ENCODE results near the gene NCAPG.

NCAPG gene

DNA sequence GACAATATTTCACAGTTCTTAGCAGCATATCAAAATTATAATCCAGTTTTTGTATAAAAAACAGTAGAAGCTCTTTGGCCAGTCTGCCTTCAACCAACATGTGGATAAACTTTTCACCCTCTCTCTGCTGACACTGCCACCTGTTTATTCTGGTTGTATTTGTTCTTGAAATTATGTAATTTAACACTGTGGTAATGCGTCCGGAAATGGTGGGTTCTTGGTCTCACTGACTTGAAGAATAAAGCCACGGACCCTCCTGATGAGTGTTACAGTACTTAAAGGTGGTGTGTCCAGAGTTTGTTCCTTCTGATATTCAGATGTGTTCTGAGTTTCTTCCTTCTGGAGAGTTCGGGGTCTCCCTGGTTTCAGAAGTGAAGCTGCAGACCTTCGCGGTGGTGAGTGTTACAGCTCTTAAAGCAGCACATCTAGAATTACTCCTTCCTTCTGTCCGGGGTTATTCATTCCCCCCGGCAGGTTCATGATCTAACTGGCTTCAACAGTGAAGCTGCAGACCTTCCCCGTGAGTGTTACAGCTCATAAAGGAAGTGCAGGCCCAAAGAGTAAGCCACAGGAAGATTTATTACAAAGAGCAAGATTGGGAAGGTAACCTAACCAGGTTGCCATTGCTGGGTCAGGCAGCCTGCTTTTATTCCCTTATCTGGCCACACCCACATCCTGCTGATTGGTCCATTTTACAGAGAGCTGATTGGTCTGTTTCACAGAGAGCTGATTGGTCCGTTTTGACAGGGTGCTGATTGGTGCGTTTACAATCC, 45.1 kb upstream of the NCAPG start:
- H3K4me1 ChIP-seq, result no peaks in the 10 kb centered on the region; the same call in none of the 2 replicates
- no peaks in the 10 kb centered on the region; the same call in 1 of the 2 replicates for H3K9me3 ChIP-seq
- DNase-seq, result no peak
- no peak overlapping the region for H3K4me3 ChIP-seq (ENCODE audit: low read depth, low read length)
- no peaks in the 10 kb centered on the region for H3K36me3 ChIP-seq
- H3K27me3 ChIP-seq, result no peaks in the 10 kb centered on the region
- TF ChIP-seq, protein P1, sequence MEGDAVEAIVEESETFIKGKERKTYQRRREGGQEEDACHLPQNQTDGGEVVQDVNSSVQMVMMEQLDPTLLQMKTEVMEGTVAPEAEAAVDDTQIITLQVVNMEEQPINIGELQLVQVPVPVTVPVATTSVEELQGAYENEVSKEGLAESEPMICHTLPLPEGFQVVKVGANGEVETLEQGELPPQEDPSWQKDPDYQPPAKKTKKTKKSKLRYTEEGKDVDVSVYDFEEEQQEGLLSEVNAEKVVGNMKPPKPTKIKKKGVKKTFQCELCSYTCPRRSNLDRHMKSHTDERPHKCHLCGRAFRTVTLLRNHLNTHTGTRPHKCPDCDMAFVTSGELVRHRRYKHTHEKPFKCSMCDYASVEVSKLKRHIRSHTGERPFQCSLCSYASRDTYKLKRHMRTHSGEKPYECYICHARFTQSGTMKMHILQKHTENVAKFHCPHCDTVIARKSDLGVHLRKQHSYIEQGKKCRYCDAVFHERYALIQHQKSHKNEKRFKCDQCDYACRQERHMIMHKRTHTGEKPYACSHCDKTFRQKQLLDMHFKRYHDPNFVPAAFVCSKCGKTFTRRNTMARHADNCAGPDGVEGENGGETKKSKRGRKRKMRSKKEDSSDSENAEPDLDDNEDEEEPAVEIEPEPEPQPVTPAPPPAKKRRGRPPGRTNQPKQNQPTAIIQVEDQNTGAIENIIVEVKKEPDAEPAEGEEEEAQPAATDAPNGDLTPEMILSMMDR (IDR thresholded peaks at IDR 0.05; ENCODE audit: low read depth, low read length), result no peak

DNA sequence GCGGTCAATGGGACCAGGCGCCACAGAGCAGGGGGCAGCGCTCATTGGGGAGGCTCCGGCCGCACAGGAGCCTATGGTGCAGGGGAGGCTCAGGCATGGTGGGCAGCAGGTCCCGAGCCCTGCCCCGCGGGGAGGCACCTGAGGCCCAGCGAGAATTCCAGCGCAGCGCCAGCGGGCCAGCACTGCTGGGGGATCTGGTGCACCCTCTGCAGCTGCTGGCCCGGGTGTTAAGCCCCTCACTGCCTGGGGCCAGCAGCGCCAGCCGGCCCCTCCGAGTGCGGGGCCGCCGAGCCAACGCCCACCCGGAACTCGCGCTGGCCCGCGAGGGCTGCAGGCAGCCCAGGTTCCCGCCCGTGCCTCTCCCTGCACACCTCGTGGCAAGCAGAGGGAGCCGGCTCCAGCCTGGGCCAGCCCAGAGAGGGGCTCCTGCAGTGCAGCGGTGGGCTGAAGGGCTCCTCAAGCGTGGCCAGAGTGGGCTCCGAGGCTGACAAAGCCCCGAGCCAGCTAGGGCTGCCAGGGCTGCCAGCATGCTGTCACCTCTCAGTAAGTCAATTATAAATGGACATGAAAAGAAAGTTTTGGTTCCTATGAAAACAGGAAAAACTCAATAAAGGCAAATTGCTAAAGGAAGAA, 43.8 kb upstream of the NCAPG start:
- DNase-seq, result no peak
- Histone ChIP-seq H3K27me3 (no peaks in the 10 kb centered on the region), H3K4me3 (ENCODE audit: low read depth, low read length) (no peak overlapping the region), H3K36me3 (no peaks in the 10 kb centered on the region), H3K4me1 (no peaks in the 10 kb centered on the region; the same call in none of the 2 replicates), H3K9me3 (no peaks in the 10 kb centered on the region; the same call in 1 of the 2 replicates)
- TF ChIP-seq, protein P1 (IDR thresholded peaks at IDR 0.05; ENCODE audit: low read depth, low read length), result no peak

DNA sequence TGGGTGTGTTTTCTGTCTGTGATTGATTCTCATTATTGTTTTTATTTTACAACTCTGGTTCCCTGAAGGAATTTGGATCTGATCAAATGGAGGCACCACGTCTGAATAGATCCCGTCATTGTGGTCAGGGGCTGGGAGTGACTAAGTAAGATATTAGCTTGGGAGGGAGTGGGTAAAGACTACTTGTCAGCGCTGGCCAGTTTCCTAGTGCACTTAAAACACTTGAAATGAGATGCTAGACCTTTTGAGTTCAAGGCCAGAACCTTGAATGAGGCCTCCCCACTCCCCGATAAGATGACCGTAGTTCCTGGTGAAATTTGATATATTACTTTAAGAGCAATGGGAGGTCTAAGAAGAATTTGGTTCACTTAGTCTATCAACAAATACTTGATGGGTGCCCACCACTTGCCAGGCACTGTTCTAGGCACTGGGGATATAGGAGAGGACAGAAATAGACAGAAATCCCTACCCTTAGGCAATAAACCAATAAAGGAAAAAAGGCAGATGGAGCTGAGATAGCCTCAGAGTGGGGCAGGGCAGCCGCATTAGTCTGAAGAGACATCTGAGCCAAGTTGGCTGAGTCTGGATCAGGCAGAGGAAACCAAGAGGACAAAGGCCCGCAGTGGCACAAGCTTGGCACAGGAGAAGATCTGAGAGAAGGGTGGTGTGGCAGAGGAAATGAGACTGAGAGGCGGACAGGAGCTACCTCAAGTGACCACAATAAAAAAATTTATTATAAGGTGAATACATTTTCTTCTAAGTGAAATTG, 41.2 kb upstream of the NCAPG start:
- TF ChIP-seq, protein P1 (IDR thresholded peaks at IDR 0.05; ENCODE audit: low read depth, low read length), result no peak
- no peak for DNase-seq
- Histone ChIP-seq H3K9me3 (no peaks in the 10 kb centered on the region; the same call in 1 of the 2 replicates), H3K36me3 (no peaks in the 10 kb centered on the region), H3K4me1 (no peaks in the 10 kb centered on the region; the same call in 1 of the 2 replicates), H3K27me3 (no peaks in the 10 kb centered on the region), H3K4me3 (ENCODE audit: low read depth, low read length) (no peak overlapping the region)

DNA sequence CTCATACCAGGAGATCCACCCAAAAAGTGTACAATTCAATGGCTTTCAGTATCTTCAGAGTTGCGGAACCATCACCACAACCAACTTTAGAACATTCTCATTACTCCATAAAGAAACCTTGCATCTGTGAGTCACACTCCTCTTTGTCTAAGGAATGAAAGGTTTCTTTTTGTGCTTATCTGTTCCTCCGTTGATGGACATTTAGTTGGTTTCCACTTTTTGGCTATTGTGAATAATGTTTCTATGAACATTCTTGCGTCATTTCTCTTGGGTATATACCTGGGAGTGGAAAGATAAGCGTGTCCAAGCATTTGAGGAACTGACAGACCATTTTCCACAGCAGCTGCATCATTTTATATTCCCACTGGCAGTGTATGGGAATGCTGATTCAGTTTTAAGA, 39.9 kb upstream of the NCAPG start:
- DNase-seq, result no peak
- Histone ChIP-seq H3K4me1 (no peaks in the 10 kb centered on the region; the same call in 1 of the 2 replicates), H3K36me3 (no peaks in the 10 kb centered on the region), H3K27me3 (no peaks in the 10 kb centered on the region), H3K9me3 (no peaks in the 10 kb centered on the region; the same call in 1 of the 2 replicates), H3K4me3 (ENCODE audit: low read depth, low read length) (no peak overlapping the region)
- TF ChIP-seq, protein P1 (IDR thresholded peaks at IDR 0.05; ENCODE audit: low read depth, low read length), result no peak

DNA sequence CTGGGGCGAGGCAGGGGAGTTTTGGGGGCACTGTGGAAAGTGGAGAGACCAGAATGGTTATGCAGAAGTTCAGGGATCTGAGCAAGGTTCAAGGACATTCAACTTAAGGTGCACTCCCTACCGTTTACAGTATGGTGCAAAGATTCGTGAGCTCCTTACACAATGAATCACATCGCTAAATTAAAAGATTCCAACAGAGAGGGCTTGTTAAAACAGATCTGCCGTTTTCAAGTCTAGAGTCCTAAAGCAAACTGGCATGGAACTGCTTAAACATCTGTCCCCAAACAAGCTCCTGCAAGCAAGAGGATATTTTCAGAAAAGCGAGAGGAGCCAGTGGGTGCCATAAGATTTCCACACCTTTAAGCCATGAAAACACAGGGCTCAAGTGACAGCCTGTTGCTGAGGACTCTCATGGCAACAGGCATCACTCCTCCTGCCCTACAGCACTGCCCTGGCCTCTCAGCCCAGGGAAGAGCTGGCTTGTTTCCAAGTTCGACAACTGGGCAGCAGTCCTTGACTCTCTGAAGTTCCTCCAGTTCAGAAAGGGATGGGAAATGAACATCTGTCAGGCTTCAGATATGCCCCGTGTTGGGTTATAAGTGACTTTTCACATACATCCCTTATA, 39.4 kb upstream of the NCAPG start:
- peak; percentile 23 for DNase-seq
- H3K4me3 ChIP-seq (ENCODE audit: low read depth, low read length), result no peak overlapping the region
- TF ChIP-seq, protein P1 (IDR thresholded peaks at IDR 0.05; ENCODE audit: low read depth, low read length), result no peak
- no peaks in the 10 kb centered on the region; the same call in 1 of the 2 replicates for H3K4me1 ChIP-seq
- H3K9me3 ChIP-seq, result no peaks in the 10 kb centered on the region; the same call in 1 of the 2 replicates
- no peaks in the 10 kb centered on the region for H3K27me3 ChIP-seq
- no peaks in the 10 kb centered on the region for H3K36me3 ChIP-seq
